Panc1 (cell line): ENCODE data around the gene SETD2.

Experiments used
- CTCF ChIP-seq: fragments of 450-650 bp; IDR thresholded peaks from 2 replicates; pipeline ENCODE4 v1.5.1; 2017; ENCODE audit warnings: mild to moderate bottlenecking
- POLR2AphosphoS5 ChIP-seq: IDR thresholded peaks from 2 replicates; pipeline ENCODE4 v1.6.1; 2012; ENCODE audit warnings: mild to moderate bottlenecking, low read depth, low read length, moderate library complexity
- SIN3A ChIP-seq: IDR thresholded peaks from 2 replicates; pipeline ENCODE4 v1.6.1; 2012; ENCODE audit warnings: low read depth, mild to moderate bottlenecking, low read length, moderate library complexity, borderline replicate concordance; ENCODE audit not compliant: insufficient read depth

- no peak for TF ChIP-seq CTCF
- TF ChIP-seq POLR2AphosphoS5: no peak
- TF ChIP-seq SIN3A: no peak
These were observed 71.8 kb downstream of the SETD2 start for GRCh38 chr3:47092090-47092489.
